CD1c-positive myeloid dendritic cell (primary cell): Measurements from ENCODE around the gene DPH5.

Experiments used
- DNase-seq: peaks from one replicate; pipeline ENCODE4 v3.0.0-alpha.2; 2016; ENCODE audit errors: extremely low spot score

DPH5 gene

GRCh38 chr1:100942304-100943046, 83.1 kb downstream of the DPH5 start:
- no peak for DNase-seq

- DNase-seq: no peak
Measured at GRCh38 chr1:100941580-100942216, 83.9 kb downstream of the DPH5 start.

DNA sequence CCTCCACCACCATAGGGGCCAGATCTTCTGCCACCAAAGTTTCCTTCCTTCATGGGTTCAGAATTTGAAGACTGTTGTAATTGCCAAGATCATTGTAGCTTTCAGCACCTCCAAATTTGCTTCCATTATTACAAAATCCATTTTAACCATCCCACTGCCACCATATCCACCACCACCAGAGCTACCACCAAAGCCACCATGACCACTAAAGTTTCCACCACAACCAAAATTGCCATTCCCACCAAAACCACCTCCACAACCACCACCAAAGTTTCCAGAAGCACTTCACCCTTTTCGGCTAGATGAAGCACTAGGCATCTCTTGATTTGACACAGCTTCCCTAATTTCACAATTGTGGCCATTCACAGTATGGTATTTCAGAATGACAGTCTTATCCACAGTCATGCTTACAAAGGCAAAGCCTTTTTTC, 84.5 kb downstream of the DPH5 start:
- DNase-seq: peak; percentile 22
